HG03159 (cell line): Measurements from ENCODE around the gene SLC27A3.
A peak's percentile ranks its signal among the peaks of the same experiment; 100 is the strongest.

ENCODE experiments used
- ATAC-seq: cut with Tn5 transposase; IDR thresholded peaks from one replicate; pipeline ENCODE4 v1.9.1; 2021; ENCODE audit warnings: mild to moderate bottlenecking, moderate library complexity; ENCODE audit not compliant: unreplicated experiment

Gene SLC27A3

DNA sequence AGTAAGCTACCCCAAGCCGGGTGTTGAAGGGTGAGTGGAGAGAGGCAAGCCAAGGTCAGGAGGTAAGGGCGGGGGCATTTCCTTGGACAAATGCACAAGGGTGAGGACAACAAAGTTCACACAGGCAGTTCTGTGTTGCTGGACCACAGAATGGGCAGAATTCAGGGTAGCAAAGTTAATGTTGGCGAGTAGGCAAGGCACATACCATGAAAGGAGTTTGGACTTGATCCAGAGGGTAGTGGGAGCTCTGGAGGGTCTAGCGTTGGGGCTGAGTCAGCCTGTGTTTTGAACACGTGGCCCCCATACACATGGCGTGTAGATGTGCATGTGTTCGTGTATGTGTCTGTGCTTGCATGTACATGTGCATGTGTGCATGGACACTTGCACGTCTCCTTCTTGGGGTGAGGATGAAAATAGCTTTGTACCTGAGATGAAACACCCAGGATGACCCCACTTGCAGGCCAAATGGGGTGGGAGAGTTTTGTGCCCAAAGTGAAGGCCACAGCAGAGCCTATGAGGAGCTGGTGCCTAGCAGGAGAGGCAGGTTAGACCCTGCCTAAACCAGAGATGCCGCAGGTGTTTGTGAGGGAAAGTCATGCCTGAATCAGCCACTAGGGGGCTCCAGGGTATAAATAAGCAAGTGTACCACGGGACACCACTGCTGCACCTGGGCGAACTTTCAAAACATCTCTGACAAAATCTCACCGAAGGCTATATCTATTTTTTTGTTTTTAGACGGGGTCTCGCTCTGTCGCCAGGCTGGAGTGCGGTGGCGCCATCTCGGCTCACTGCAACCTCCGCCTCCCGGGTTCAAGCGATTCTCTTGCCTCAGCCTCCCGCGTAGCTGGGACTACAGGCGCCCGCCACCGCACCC is 21.8 kb downstream of the SLC27A3 start:
- peak; percentile 48 for ATAC-seq

DNA sequence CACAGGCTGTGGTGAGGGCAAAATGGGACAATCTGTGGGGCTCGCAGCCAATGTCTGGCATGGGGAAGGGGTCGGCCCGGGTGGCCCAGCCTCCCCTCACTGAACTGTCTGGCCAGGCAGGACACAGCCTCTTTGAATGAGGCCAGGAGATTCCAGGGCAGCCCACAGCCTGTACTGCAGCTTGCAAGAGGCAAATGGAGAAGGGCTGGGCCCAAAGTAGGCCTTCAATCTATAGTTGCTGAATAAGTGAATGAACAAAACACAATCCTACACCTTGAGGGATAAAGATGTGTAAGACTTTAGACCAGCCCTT is 23.2 kb downstream of the SLC27A3 start:
- no peak for ATAC-seq

GRCh38 chr1:153799016-153799415 is 23.8 kb downstream of the SLC27A3 start:
- no peak for ATAC-seq

DNA sequence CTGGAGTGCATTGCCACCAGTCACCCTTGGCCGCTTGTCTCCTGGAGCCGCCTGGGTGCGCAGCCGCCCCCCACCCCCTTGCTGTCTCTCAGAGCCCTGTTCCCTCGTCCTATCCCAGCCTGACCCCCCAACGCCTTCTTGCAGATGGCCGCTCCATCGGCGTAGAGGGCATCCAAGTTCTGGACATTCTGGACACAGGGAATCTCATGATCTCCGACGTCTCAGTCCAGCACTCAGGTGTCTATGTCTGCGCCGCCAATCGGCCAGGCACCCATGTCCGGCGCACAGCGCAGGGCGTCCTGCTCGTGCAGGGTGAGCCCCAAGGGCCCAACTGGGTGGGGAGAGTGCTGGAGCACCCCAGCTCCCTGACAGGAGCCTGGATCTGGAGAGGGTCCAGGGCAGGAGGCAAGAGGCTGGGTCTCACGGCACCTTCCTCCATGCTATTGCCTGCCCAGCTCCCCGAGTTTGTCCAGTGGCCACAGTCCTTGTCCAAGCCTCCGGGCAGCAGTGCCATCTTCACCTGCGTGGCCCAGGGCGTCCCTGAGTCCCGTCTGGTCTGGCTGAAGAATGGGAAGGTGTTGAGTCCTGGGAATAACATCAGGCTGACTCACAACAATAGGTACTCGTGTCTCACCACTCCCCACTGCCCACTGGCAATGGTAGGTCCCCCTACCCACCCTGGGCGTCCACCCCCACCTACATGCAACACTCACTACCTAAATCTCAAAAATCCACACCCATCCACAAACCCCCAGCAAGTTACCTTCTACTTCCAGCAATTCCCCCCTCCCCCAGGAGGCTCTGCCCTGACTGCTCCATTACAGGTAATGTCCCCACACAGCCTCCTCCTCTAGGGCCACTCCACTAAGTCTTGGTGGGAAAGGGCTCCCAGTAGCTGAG is 24.6 kb downstream of the SLC27A3 start:
- ATAC-seq: no peak

- no peak for ATAC-seq
These were observed 25.3 kb downstream of the SLC27A3 start for GRCh38 chr1:153800516-153800915.

DNA sequence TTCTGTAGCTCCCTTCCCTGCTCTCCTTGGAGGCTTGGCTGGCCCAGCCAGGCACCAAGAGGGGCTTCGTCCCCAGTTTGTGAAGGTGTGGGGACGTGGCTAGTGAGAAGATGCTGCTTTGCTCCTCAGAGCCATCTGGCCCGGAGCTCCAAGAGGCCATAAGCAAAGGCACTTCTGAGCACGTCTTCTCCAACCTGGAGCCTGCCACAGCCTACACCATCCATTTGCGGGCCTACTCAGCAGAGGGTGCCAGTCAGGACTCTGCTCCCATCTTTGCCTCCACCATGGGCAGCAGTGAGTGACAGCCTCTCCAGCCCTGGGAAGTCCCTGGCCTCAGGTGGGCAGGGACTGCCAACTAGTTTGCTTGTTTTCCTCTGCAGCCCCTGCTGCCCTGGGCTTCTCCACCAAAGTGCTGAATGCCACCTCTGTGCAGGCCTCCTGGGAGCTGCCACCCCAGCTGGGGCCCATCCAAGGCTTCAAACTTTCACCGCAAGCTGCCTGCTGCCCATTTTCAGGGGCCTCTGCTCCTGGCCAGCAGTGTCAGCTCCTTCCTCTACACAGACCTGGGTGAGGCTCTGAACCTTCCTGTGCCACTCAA is 25.9 kb downstream of the SLC27A3 start:
- ATAC-seq: no peak

- no peak for ATAC-seq
These were observed 26.8 kb downstream of the SLC27A3 start for GRCh38 chr1:153801786-153802697.

DNA sequence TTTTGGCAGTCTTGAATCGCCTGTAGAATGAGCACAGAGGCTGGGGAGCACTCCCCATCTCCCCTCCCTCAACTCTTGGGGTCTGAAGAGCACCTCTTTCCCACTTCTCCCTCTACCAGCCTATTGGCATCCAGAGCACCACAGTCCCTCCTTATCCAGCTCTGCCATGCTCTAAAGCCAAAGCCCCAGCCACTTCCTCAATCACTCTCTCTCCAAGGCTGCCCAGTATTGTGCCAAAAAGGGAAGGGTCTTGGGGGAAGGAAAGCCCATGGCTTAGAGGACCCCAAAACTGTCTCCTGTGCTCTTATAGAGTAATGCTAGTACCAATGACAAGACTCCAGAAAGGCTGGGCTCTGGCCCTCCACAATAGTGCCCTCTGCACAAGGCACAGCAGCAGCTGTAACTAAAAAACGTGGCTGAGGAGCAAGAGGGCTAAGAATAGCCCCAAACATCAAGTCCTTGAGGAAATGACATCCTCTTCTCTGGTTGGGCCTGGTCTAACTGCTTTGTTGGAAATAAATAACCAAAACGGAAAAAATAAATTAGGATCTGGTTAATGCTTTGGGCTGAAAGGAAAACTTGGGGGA is 28.4 kb downstream of the SLC27A3 start:
- ATAC-seq: no peak

DNA sequence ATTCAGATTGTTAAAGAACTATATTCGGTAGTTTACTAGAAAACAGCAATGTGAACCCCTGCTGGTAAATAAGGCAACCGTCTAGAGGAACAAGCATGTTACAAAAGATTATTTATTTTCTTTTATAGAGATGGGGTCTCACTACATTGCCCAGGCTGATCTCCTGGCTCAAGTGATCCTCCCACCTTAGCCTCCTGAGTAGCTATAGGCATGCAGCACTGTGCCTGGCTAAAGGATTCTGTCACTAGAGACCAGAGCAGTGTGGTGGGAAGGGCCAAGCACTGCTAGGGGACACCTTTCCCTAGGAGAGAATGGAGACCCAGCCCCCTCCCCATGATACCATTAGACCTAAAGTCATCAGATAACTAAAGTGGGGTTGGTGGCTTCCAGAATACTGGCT is 28.9 kb downstream of the SLC27A3 start:
- no peak for ATAC-seq

DNA sequence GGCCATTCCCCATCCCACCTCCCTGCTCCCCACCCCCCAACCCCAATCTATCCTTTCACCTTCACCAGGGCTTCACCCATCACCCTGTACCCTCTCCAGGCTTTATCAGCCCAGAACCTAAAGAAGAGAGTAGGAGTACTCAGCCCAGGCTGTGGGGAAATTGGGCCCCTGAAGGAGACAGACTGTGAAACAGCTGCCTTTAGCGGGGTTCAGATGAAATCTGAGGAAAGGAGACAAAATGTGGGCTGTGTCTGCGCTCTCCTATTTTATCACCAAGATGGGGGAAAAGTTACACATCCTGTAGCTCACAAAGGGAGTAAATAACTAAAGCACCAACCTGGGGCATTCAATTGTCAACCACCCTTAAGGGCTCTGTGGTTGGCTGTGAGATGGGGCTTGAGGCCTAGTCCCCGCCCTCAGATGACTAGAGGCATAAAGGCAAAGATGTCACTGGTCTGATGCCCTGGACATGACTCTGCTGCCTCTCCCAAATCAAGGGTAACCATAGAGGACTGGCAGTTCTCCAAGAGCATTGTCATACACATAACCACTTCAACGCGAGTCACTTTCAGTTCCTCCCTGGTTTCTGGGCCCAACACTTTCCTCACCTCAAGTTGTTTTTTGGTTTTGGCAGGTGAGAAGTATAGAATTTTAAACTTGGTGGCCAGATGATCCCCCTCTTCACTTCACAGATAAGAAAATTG is 30.0 kb downstream of the SLC27A3 start:
- ATAC-seq: peak; percentile 89

GRCh38 chr1:153805886-153806719 is 30.9 kb downstream of the SLC27A3 start:
- ATAC-seq: peak; percentile 12

GRCh38 chr1:153816283-153816889 is 41.2 kb downstream of the SLC27A3 start:
- ATAC-seq: no peak

DNA sequence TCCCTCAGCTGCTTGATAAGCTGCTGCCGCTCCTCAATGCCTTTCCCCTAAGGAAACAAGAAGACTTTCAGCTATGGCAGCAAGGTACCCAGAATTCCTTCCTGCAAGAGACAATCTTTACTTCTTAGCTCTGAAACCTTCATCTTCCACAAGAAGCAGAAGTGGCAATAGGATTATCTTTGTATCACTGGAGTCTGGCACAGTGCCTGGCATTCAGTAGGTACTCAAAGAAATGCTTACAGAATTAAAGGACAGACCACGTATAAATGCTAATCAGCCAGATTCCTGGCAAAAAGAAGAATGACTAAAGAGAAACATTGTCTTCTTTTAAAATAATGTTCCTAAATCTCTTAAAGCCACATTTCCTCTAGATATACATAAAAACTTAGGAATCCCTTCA is 43.7 kb downstream of the SLC27A3 start:
- ATAC-seq: no peak

DNA sequence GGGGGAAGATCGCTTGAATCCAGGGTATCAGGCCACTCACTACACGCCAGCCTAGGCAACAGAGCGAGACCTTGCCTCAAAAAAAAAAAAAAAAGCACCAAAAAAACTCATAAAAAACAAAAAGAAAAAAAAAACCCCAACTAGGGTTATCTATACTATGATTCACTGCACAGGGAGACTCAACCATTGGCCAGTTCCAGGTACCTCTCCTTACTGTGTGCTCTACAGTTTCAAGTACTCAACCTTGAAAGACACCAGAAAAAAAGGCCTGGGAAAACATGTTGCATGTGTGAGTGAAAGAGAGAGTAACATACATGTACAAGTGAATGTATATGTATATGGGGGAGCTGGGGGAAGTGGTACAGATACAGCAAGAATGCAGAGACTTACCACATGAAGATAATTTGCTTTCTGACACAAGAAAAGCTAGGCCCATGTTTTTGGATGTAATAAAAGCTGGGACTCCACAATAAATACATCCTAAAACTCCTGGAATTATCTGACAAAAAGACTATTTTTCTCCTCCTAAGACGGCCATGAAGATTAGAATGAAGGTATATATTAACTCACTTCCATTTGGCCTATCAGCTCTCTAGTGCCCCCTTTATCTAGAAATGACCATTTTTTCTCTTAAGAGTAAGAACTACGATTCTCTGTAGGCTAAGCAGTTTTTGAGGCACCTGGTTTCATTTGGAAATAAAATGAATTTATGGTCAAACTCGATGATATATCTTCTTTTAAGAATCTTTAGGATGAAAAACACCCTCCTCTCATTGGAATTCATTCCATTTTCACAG is 52.2 kb downstream of the SLC27A3 start:
- ATAC-seq: no peak
